MCF 10A (cell line): Measurements from ENCODE around the gene RIT1. TPM values are rescaled to one million over a fixed set of nuclear protein-coding genes. Genes with fewer than 3 reads are reported as not detected.

ENCODE experiments used
- BruUV-seq: library from RNA; stranded (reverse); fragments of 400-500 nt; replicated peaks from 2 replicates; lab custom pipeline; 2021; lab: Mats Ljungman, UMichigan
- CTCF ChIA-PET: fragments of 300-600 bp; sonication (Branson Sonifier 250); formaldehyde crosslinking; extraction: SDS; loops from one replicate; lab custom pipeline; 2021; ENCODE audit warnings: antibody characterized with exemption, inconsistent platforms; lab: Yijun Ruan, JAX
- POLR2A ChIA-PET: fragments of 300-600, 350-650 bp; sonication (Branson Sonifier 250); formaldehyde crosslinking; extraction: SDS; loops from one replicate; lab custom pipeline; 2020; ENCODE audit warnings: antibody characterized with exemption, inconsistent platforms; lab: Yijun Ruan, JAX
- DNase-seq: peaks from one replicate; pipeline ENCODE4 v3.0.0-alpha.2; 2018; ENCODE audit not compliant: unreplicated experiment
- H3K27ac Mint-ChIP-seq: one replicate; pipeline ENCODE4 v1.8.0; 2022; ENCODE audit warnings: mild to moderate bottlenecking, low read depth, mixed read lengths; ENCODE audit not compliant: unreplicated experiment
- H3K27me3 Mint-ChIP-seq: one replicate; pipeline ENCODE4 v1.8.0; 2022; ENCODE audit warnings: mixed read lengths; ENCODE audit not compliant: insufficient read depth, unreplicated experiment
- H3K36me3 Mint-ChIP-seq: one replicate; pipeline ENCODE4 v1.8.0; 2022; ENCODE audit warnings: mild to moderate bottlenecking, moderate library complexity, mixed read lengths; ENCODE audit not compliant: insufficient read depth, unreplicated experiment
- H3K4me1 Mint-ChIP-seq: one replicate; pipeline ENCODE4 v1.8.0; 2022; ENCODE audit warnings: mixed read lengths; ENCODE audit not compliant: insufficient read depth, unreplicated experiment
- H3K4me3 Mint-ChIP-seq: one replicate; pipeline ENCODE4 v1.8.0; 2022; ENCODE audit warnings: mild to moderate bottlenecking, moderate library complexity, mixed read lengths; ENCODE audit not compliant: unreplicated experiment
- H3K9me3 Mint-ChIP-seq: one replicate; pipeline ENCODE4 v1.8.0; 2022; ENCODE audit warnings: mixed read lengths; ENCODE audit not compliant: unreplicated experiment
- CTCF ChIP-seq: fragments of 200-600 bp; IDR thresholded peaks from one replicate; pipeline ENCODE4 v1.8.0; 2022; ENCODE audit warnings: antibody characterized with exemption, mild to moderate bottlenecking; ENCODE audit not compliant: unreplicated experiment
- intact Hi-C: fragments of 100-400 bp; cut with micrococcal nuclease; formaldehyde crosslinking; loops from 2 replicates; pipeline ENCODE4 v1.14.1; 2022
- total RNA-seq: library from RNA; stranded (reverse); gene quantifications from 2 replicates; pipeline ENCODE4 v1.2.3, GENCODE V29; 2022

RIT1 gene
- total RNA-seq, 1 experiment from 2014 or later = 36.2 TPM

GRCh38 chr1:155909894-155910293 lies 1.3 kb downstream of the RIT1 start:
- H3K9me3 Mint-ChIP-seq = no peaks in the 10 kb centered on the region
- no TSS peak for BruUV-seq
- no peak for TF ChIP-seq CTCF
- ChIA-PET CTCF (interaction anchor here (0.5 to 1.0 kb wide), 5 partner anchors 11 to 159 kb away, joined by 3 to 4 read pairs (median 3); no protein-coding TSS in a partner anchor), POLR2A (interaction anchor here (0.6 to 15.2 kb wide), 8 partner anchors 8 to 107 kb away, joined by 3 to 203 read pairs (median 4); partner anchors contain the start of gene KHDC4)
- H3K27me3 Mint-ChIP-seq = no peaks in the 10 kb centered on the region
- DNase-seq = no peak
- peak overlapping the region; percentile 96 for H3K27ac Mint-ChIP-seq
- peaks cover 20% of the 10 kb centered on the region for H3K4me1 Mint-ChIP-seq
- peak overlapping the region; percentile 87 for H3K4me3 Mint-ChIP-seq
- intact Hi-C loops = loop anchor here (5.0 kb wide), 1 partner anchor 53 kb away; the partner anchor contains the start of genes GON4L and SYT11
- peaks cover 53% of the 10 kb centered on the region for H3K36me3 Mint-ChIP-seq

- Mint-ChIP-seq H3K36me3 (peaks cover 98% of the 10 kb centered on the region), H3K9me3 (no peaks in the 10 kb centered on the region), H3K27ac (no peak overlapping the region), H3K4me3 (no peak overlapping the region), H3K27me3 (no peaks in the 10 kb centered on the region), H3K4me1 (no peaks in the 10 kb centered on the region)
- TF ChIP-seq CTCF = no peak
- ChIA-PET CTCF (interaction anchor here (0.5 to 2.4 kb wide), 4 partner anchors 19 to 481 kb away, joined by 3 to 5 read pairs (median 3); no protein-coding TSS in a partner anchor), POLR2A (interaction anchor here (0.7 to 2.0 kb wide), 6 partner anchors 9 to 47 kb away, joined by 3 to 11 read pairs (median 4); partner anchors contain the start of genes GON4L and KHDC4)
- no TSS peak for BruUV-seq
- intact Hi-C loops = no loop called here
- DNase-seq = no peak
Observed at GRCh38 chr1:155904261-155904660, 6.9 kb downstream of the RIT1 start.

- no peak for TF ChIP-seq CTCF
- Mint-ChIP-seq H3K36me3 (peaks cover 93% of the 10 kb centered on the region), H3K9me3 (no peaks in the 10 kb centered on the region), H3K27ac (no peak overlapping the region), H3K4me3 (no peak overlapping the region), H3K4me1 (peaks cover 4% of the 10 kb centered on the region), H3K27me3 (no peaks in the 10 kb centered on the region)
- intact Hi-C loops = no loop called here
- no TSS peak for BruUV-seq
- DNase-seq = no peak
- POLR2A ChIA-PET = interaction anchor here (0.7 kb wide), 1 partner anchor 10 kb away, joined by 4 read pairs; no protein-coding TSS in a partner anchor
- CTCF ChIA-PET = interaction anchor here (0.7 kb wide), 1 partner anchor 56 kb away, joined by 5 read pairs; no protein-coding TSS in a partner anchor
Observed at GRCh38 chr1:155900161-155900560, 11.0 kb downstream of the RIT1 start.

- ChIA-PET CTCF (interaction anchor here (0.7 kb wide), 1 partner anchor 34 kb away, joined by 4 read pairs; no protein-coding TSS in a partner anchor), POLR2A (interaction anchor here (0.6 to 1.7 kb wide), 4 partner anchors 17 to 43 kb away, joined by 3 to 6 read pairs (median 4); partner anchors contain the start of genes GON4L and SYT11)
- no peak for DNase-seq
- no peak overlapping the region for H3K4me3 Mint-ChIP-seq
- no peaks in the 10 kb centered on the region for H3K9me3 Mint-ChIP-seq
- H3K4me1 Mint-ChIP-seq = peaks cover 4% of the 10 kb centered on the region
- intact Hi-C loops = no loop called here
- H3K36me3 Mint-ChIP-seq = peaks cover 89% of the 10 kb centered on the region
- TSS peak; percentile 25 for BruUV-seq
- H3K27ac Mint-ChIP-seq = no peak overlapping the region
- H3K27me3 Mint-ChIP-seq = no peaks in the 10 kb centered on the region
- TF ChIP-seq CTCF = no peak
Observed at GRCh38 chr1:155899683-155900082, 11.5 kb downstream of the RIT1 start.
